Stimulated activated CD8-positive, alpha-beta memory T cell treated with anti-CD3 and anti-CD28 coated beads, Interleukin-12 subunit alpha, Interleukin-12 subunit beta, amount 100 ng/mL, for 4 hours (primary cell): ENCODE results near the gene KCNJ9.

ENCODE experiments used
- DNase-seq: peaks from one replicate; pipeline ENCODE4 v3.0.0-alpha.2; 2020; ENCODE audit warnings: low read depth

KCNJ9 gene

GRCh38 chr1:160066829-160067745 is 14.3 kb upstream of the KCNJ9 start:
- DNase-seq: no peak

- DNase-seq: no peak
Observed at GRCh38 chr1:160068225-160068624, 13.1 kb upstream of the KCNJ9 start.

GRCh38 chr1:160069460-160070231 is 11.7 kb upstream of the KCNJ9 start, which contains the start of gene KCNJ10:
TSS of gene KCNJ10 (minus strand) at chr1:160070160. CDS start at chr1:160042532, 27,628 bp downstream.
- no peak for DNase-seq

- DNase-seq: peak; percentile 69
Observed at GRCh38 chr1:160070243-160071163, 10.8 kb upstream of the KCNJ9 start.

- no peak for DNase-seq
Observed at GRCh38 chr1:160071289-160071688, 10.0 kb upstream of the KCNJ9 start.

- DNase-seq: no peak
Observed at GRCh38 chr1:160074865-160075264, 6.5 kb upstream of the KCNJ9 start.

GRCh38 chr1:160075836-160076235 is 5.5 kb upstream of the KCNJ9 start:
- DNase-seq: no peak

- no peak for DNase-seq
Observed at GRCh38 chr1:160076295-160076694, 5.0 kb upstream of the KCNJ9 start.

GRCh38 chr1:160077486-160077885 is 3.9 kb upstream of the KCNJ9 start:
- no peak for DNase-seq

GRCh38 chr1:160078512-160079195 is 2.7 kb upstream of the KCNJ9 start:
- no peak for DNase-seq

GRCh38 chr1:160079448-160079847 is 1.9 kb upstream of the KCNJ9 start:
- no peak for DNase-seq

- DNase-seq: no peak
Observed at GRCh38 chr1:160080381-160081100, 797 bp upstream of the KCNJ9 start.

GRCh38 chr1:160082487-160082886 is 1.1 kb downstream of the KCNJ9 start:
- no peak for DNase-seq

GRCh38 chr1:160082926-160083325 is 1.6 kb downstream of the KCNJ9 start:
- DNase-seq: no peak

GRCh38 chr1:160083968-160084770 is 2.8 kb downstream of the KCNJ9 start:
- DNase-seq: peak; percentile 57

- DNase-seq: no peak
Observed at GRCh38 chr1:160084771-160085321, 3.5 kb downstream of the KCNJ9 start.

- peak; percentile 54 for DNase-seq
Observed at GRCh38 chr1:160085686-160086455, 4.5 kb downstream of the KCNJ9 start.

GRCh38 chr1:160086456-160086892 is 5.1 kb downstream of the KCNJ9 start:
- DNase-seq: no peak
